Esophagus squamous epithelium (tissue), 4 donors: ENCODE data around the gene SCYGR8.

ENCODE experiments used
- POLR2A ChIP-seq, 4 donors: fragments of 450-650 bp; IDR thresholded peaks; one replicate each; pipeline ENCODE4 v1.6.1; 2017; ENCODE audit warnings: antibody characterized with exemption in 4 of 4, mild to moderate bottlenecking in 4 of 4, moderate library complexity in 3 of 4
- TF ChIP-seq, protein P1 (sequence below), 6 experiments: fragments of 450-650 bp in 4 of 6; fragments of 200-600 bp in 2 of 6; sonication (generic) in 2 of 6; IDR thresholded peaks; one replicate each; pipeline ENCODE4 v1.5.1; 2016 to 2019; ENCODE audit warnings: antibody characterized with exemption in 6 of 6, mild to moderate bottlenecking in 4 of 6, moderate library complexity in 4 of 6

DNA sequence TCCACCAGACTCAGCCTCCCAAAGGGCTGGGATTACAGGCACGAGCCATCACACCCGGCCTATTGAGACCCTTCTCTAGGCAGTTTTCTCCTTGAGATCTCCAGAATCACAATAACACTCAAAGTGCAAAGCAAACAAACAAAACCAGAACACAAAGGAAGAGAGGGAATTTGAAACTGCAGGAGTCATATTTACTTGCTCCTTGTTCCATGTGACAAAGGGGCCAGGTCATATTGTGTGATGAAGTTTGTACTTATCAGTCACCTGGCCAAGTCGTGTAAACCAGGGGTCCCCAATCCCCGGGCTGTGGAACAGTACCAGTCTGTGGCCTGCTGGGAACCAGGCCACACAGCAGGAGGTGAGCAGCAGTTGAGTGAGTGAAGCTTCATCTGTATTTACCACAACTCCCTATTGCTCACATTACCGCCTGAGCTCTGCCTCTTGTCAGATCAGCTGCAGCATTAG lies 26.5 kb downstream of the SCYGR8 start:
- TF ChIP-seq, protein P1, sequence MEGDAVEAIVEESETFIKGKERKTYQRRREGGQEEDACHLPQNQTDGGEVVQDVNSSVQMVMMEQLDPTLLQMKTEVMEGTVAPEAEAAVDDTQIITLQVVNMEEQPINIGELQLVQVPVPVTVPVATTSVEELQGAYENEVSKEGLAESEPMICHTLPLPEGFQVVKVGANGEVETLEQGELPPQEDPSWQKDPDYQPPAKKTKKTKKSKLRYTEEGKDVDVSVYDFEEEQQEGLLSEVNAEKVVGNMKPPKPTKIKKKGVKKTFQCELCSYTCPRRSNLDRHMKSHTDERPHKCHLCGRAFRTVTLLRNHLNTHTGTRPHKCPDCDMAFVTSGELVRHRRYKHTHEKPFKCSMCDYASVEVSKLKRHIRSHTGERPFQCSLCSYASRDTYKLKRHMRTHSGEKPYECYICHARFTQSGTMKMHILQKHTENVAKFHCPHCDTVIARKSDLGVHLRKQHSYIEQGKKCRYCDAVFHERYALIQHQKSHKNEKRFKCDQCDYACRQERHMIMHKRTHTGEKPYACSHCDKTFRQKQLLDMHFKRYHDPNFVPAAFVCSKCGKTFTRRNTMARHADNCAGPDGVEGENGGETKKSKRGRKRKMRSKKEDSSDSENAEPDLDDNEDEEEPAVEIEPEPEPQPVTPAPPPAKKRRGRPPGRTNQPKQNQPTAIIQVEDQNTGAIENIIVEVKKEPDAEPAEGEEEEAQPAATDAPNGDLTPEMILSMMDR (IDR thresholded peaks at IDR 0.05) = no peak
- no peak for TF ChIP-seq POLR2A (IDR thresholded peaks at IDR 0.05)
